ENCODE measurements around the gene NSD2. TPM values are rescaled to one million over a fixed set of nuclear protein-coding genes. Genes with fewer than 3 reads are reported as not detected.

NSD2 gene
- total and polyA plus RNA-seq, 2 donors (not counting 1 experiment from before 2014, with no cell fraction given), result 14.2 to 64.8 TPM

GRCh38 chr4:1902243-1902642 is 31.1 kb downstream of the NSD2 start:
- H3K79me2 ChIP-seq (ENCODE audit: control insufficient read depth, insufficient read depth, low read length), result peaks cover 53% of the 10 kb centered on the region
- no peaks in the 10 kb centered on the region for H3K27me3 ChIP-seq (replicated peaks in 1 of 4; ENCODE audit: control extremely low read depth in 1 of 4, control insufficient read depth in 3 of 4, insufficient read depth in 4 of 4, low read length in 3 of 4)
- DNase-seq, result no peak
- ATAC-seq (ENCODE audit: low read depth), result no peak
- H3K4me2 ChIP-seq (replicated peaks; ENCODE audit: low read depth, low read length, poor library complexity, severe bottlenecking), result no peak overlapping the region
- H3K9ac ChIP-seq (ENCODE audit: low read length), result no peak overlapping the region
- Mint-ChIP-seq H3K27me3 (no peaks in the 10 kb centered on the region), H3K27ac (no peak overlapping the region), H3K4me1 (peaks cover 9% of the 10 kb centered on the region), H3K4me3 (no peak overlapping the region), H3K9me3 (ENCODE audit: insufficient read depth) (no peaks in the 10 kb centered on the region)
- CTCF ChIA-PET, result interaction anchor here (4.3 to 8.0 kb wide), 2 partner anchors 93 to 155 kb away, joined by 38 to 120 read pairs; no protein-coding TSS in a partner anchor
- H3K9me3 ChIP-seq (ENCODE audit: control extremely low read depth in 1 of 3, control insufficient read depth in 2 of 3, insufficient read depth in 1 of 3, low read length in 2 of 3), result no peaks in the 10 kb centered on the region
- H3K4me3 ChIP-seq (ENCODE audit: control extremely low read depth in 1 of 5, extremely low read depth in 1 of 5, insufficient read depth in 1 of 5, low read depth in 2 of 5, low read length in 4 of 5), result no peak overlapping the region
- peaks cover 0 to 30% of the 10 kb centered on the region in 2 experiments for H3K36me3 ChIP-seq (replicated peaks in 1 of 2; ENCODE audit: control extremely low read depth in 1 of 2, control insufficient read depth in 1 of 2, extremely low read depth in 1 of 2, insufficient read depth in 2 of 2, low read length in 1 of 2)
- POLR2A ChIA-PET, result no interaction called here
- TF ChIP-seq, protein P1, sequence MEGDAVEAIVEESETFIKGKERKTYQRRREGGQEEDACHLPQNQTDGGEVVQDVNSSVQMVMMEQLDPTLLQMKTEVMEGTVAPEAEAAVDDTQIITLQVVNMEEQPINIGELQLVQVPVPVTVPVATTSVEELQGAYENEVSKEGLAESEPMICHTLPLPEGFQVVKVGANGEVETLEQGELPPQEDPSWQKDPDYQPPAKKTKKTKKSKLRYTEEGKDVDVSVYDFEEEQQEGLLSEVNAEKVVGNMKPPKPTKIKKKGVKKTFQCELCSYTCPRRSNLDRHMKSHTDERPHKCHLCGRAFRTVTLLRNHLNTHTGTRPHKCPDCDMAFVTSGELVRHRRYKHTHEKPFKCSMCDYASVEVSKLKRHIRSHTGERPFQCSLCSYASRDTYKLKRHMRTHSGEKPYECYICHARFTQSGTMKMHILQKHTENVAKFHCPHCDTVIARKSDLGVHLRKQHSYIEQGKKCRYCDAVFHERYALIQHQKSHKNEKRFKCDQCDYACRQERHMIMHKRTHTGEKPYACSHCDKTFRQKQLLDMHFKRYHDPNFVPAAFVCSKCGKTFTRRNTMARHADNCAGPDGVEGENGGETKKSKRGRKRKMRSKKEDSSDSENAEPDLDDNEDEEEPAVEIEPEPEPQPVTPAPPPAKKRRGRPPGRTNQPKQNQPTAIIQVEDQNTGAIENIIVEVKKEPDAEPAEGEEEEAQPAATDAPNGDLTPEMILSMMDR (IDR thresholded peaks at IDR 0.05), result no peak
- no peak for TF ChIP-seq EZH2 (IDR thresholded peaks at IDR 0.05; ENCODE audit: borderline replicate concordance, insufficient read depth, low read depth, low read length, poor library complexity, severe bottlenecking)
- H2AFZ ChIP-seq (ENCODE audit: insufficient read depth, low read depth, low read length, poor library complexity, severe bottlenecking), result no peak overlapping the region
- intact Hi-C loops (cut with micrococcal nuclease), result no loop called here
- H4K20me1 ChIP-seq (ENCODE audit: control insufficient read depth, insufficient read depth, low read length, poor library complexity, severe bottlenecking), result peaks cover 11% of the 10 kb centered on the region
- H3K4me1 ChIP-seq (ENCODE audit: control insufficient read depth in 2 of 2, insufficient read depth in 2 of 2, low read length in 2 of 2), result peaks cover 5 to 9% of the 10 kb centered on the region in 2 donors
- H3K27ac ChIP-seq (ENCODE audit: low read length in 2 of 2), result no peak overlapping the region
- 94% methylated on average over 2 of the region's 2 CpGs for WGBS (ENCODE audit: insufficient coverage)

GRCh38 chr4:1903035-1903434 is 31.8 kb downstream of the NSD2 start:
- H3K27me3 Mint-ChIP-seq, result no peaks in the 10 kb centered on the region
- H3K4me1 Mint-ChIP-seq, result peaks cover 9% of the 10 kb centered on the region
- no peaks in the 10 kb centered on the region for H3K9me3 Mint-ChIP-seq (ENCODE audit: insufficient read depth)
- Histone ChIP-seq H2AFZ (ENCODE audit: insufficient read depth, low read depth, low read length, poor library complexity, severe bottlenecking) (no peak overlapping the region), H3K79me2 (ENCODE audit: control insufficient read depth, insufficient read depth, low read length) (peaks cover 57% of the 10 kb centered on the region), H3K4me2 (replicated peaks; ENCODE audit: low read depth, low read length, poor library complexity, severe bottlenecking) (no peak overlapping the region), H3K27me3 (replicated peaks in 1 of 4; ENCODE audit: control extremely low read depth in 1 of 4, control insufficient read depth in 3 of 4, insufficient read depth in 4 of 4, low read length in 3 of 4) (no peaks in the 10 kb centered on the region), H3K27ac (ENCODE audit: low read length in 2 of 2) (no peak overlapping the region), H3K4me3 (ENCODE audit: control extremely low read depth in 1 of 5, extremely low read depth in 1 of 5, insufficient read depth in 1 of 5, low read depth in 2 of 5, low read length in 4 of 5) (no peak overlapping the region), H3K4me1 (ENCODE audit: control insufficient read depth in 2 of 2, insufficient read depth in 2 of 2, low read length in 2 of 2) (peaks cover 5 to 9% of the 10 kb centered on the region in 2 donors), H3K9me3 (ENCODE audit: control extremely low read depth in 1 of 3, control insufficient read depth in 2 of 3, insufficient read depth in 1 of 3, low read length in 2 of 3) (no peaks in the 10 kb centered on the region), H4K20me1 (ENCODE audit: control insufficient read depth, insufficient read depth, low read length, poor library complexity, severe bottlenecking) (peaks cover 11% of the 10 kb centered on the region), H3K9ac (ENCODE audit: low read length) (no peak overlapping the region), H3K36me3 (replicated peaks in 1 of 2; ENCODE audit: control extremely low read depth in 1 of 2, control insufficient read depth in 1 of 2, extremely low read depth in 1 of 2, insufficient read depth in 2 of 2, low read length in 1 of 2) (peaks cover 0 to 30% of the 10 kb centered on the region in 2 experiments)
- ATAC-seq (ENCODE audit: low read depth) (no peak), DNase-seq (no peak)
- H3K27ac Mint-ChIP-seq, result no peak overlapping the region
- POLR2A ChIA-PET, result no interaction called here
- CTCF ChIA-PET, result interaction anchor here (8.0 kb wide), 1 partner anchor 156 kb away, joined by 120 read pairs; no protein-coding TSS in a partner anchor
- H3K4me3 Mint-ChIP-seq, result no peak overlapping the region
- intact Hi-C loops (cut with micrococcal nuclease), result no loop called here
- WGBS (ENCODE audit: insufficient coverage), result no CpG with 5 or more reads among the region's 1 CpG
- TF ChIP-seq, protein P1 (IDR thresholded peaks at IDR 0.05), result no peak
- no peak for TF ChIP-seq EZH2 (IDR thresholded peaks at IDR 0.05; ENCODE audit: borderline replicate concordance, insufficient read depth, low read depth, low read length, poor library complexity, severe bottlenecking)
